NCI-H345 (cell line): Measurements from ENCODE around the gene NRXN3.
"Not testable (repeated sequence)": the region's sequence is repeated elsewhere in the genome, so short reads cannot be mapped to it uniquely, and the experiment has no call there.

Experiments
- DNase-seq: peaks from one replicate; lab custom pipeline; 2025; lab: John Stamatoyannopoulos, UW

The NRXN3 gene

DNA sequence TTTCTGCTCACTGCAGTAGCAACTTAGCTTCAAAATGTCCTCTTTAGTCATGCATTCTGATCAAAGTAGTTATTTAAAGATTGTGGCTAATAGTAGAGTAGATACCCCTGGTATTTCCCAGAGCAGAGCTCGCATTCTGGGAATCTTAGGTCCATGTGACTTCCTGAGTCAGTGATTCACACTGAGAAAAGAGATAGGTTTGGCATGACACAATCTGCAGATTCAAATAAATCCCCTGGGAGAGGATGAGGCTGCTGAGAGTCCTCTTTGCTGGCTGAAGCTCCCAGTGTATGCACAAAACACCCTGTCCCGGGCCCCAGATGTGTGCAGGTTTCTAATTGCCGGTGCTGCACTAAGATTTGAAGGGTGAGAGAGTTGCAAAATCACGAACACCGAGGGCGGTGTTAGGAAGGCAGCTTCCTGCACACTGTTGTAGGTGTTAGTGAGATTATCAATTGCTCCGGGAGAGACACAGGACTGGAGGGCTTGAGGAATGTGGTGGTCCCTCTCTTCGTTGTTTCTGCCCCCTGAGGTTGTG lies 233.2 kb downstream of the NRXN3 start:
- DNase-seq = no peak

GRCh38 chr14:78405079-78405856 lies 235.1 kb downstream of the NRXN3 start:
- peak; percentile 62 for DNase-seq

- no peak for DNase-seq
Measured at GRCh38 chr14:78412475-78412874, 242.3 kb downstream of the NRXN3 start.

- DNase-seq = no peak
Measured at GRCh38 chr14:78414172-78414571, 244.0 kb downstream of the NRXN3 start.

DNA sequence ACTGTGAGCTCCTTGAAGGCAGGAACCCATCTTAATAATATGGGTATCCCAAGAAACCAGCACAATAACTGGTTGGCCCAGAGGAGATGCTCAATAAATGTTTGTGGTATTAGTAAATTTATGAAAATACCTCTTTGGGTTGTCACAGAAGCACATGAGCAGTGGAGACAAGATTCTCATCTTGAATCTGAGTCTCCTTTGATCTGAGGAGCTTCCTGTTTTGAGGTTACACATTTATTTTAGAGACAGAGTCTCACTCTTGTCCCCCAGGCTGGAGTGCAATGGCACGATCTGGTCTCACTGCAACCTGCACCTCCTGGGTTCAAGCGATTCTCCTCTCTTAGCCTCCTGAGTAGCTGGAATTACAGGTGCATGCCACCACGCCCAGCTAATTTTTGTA lies 247.4 kb downstream of the NRXN3 start:
- no peak for DNase-seq

DNA sequence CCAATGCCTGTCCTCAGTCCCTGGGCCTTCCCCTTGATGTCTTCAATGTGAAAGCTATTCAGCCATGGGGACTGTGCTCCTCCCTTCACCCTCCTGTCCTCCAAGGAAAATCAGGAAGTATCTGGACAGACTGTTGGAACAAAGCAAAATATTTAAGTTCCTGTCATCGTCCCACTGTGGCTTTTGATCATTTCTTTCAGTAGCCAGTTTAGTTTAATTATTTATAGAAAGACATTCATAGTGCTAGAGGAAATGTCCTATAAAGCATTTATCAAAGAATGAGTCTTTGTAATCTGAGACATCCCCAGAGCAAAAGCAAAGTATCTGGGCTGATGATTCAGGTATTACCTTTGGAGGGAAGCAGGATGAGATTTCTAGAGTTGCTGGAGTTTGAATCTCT lies 254.1 kb downstream of the NRXN3 start:
- no peak for DNase-seq

GRCh38 chr14:78425330-78425729 lies 255.2 kb downstream of the NRXN3 start:
- no peak for DNase-seq

- no peak for DNase-seq
Measured at GRCh38 chr14:78425782-78426181, 255.6 kb downstream of the NRXN3 start.

- no peak for DNase-seq
Measured at GRCh38 chr14:78432046-78432445, 261.9 kb downstream of the NRXN3 start.

DNA sequence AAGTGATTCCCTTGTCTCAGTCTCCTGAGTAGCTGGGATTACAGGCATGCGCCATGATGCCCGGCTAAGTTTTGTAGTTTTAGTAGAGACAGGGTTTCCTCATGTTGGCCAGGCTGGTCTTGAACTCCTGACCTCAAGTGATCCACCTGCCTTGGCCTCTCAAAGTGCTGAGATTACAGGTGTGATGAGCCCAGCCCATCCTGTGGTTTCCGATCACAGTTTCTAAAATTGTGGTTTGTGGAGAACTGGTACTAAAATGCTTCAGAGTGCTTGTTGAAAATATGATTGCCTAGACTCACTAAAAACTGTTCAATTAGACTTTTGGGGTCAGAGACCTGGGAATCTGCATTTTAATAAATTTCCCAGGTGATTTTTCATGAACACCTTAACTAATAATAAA lies 267.3 kb downstream of the NRXN3 start:
- DNase-seq = not testable (repeated sequence)

GRCh38 chr14:78440356-78440894 lies 270.3 kb downstream of the NRXN3 start:
- no peak for DNase-seq

DNA sequence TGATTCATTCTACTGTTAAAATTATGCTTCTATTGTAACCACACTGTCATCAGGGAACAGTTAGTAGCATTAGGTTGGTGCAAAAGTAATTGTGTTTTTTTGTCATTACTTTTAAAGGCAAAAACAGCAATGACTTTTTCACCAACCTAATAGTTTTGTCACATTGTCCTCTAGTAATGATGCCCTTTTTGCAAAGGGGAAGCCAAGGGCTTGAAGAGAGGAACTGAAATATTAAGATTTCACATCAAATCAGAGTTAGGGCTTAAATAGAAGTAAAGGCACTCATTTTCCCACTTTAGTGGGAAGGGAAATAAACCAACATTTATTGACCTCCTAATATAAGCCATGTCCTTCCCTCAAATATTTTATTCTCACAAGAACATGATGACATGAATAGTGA lies 273.7 kb downstream of the NRXN3 start:
- DNase-seq = no peak

DNA sequence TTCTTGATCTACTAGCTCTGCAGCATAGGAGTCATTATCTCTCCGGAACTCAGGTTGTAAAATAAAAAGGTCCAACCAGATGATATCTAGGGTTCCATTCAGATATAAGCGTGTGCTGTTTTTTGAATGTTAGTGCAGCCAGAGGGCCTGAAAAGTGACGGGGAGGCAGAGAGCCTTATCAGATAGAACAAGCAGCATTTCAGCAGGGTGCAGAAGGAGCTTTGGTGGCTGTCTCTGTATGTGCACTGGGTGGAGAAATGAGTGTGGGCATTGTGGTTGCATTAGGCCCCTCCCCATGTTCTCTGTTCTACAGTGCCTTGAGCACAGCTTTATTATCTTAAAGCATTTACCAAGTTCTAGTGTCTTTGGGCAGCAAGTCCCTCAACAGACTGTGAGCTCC lies 275.1 kb downstream of the NRXN3 start:
- no peak for DNase-seq

DNA sequence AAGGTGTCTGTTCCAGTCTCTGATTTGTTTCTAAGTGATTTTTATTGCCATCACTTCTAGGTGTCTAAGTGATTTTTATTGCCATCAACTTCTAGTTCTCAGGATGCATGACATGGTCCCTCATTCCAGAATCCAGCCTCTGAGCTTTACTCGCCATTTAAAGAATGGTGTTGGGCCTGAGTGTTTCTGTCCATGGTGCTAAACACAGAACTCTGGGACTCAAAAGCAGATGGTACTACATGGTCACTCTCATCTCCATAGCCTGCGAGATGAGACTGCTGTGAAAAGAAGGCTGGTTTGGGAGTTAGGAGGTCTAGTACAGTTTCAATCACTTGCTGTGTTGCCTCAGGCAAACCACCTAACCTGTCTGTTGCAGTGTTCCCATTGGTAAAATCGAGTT lies 276.6 kb downstream of the NRXN3 start:
- DNase-seq = no peak

DNA sequence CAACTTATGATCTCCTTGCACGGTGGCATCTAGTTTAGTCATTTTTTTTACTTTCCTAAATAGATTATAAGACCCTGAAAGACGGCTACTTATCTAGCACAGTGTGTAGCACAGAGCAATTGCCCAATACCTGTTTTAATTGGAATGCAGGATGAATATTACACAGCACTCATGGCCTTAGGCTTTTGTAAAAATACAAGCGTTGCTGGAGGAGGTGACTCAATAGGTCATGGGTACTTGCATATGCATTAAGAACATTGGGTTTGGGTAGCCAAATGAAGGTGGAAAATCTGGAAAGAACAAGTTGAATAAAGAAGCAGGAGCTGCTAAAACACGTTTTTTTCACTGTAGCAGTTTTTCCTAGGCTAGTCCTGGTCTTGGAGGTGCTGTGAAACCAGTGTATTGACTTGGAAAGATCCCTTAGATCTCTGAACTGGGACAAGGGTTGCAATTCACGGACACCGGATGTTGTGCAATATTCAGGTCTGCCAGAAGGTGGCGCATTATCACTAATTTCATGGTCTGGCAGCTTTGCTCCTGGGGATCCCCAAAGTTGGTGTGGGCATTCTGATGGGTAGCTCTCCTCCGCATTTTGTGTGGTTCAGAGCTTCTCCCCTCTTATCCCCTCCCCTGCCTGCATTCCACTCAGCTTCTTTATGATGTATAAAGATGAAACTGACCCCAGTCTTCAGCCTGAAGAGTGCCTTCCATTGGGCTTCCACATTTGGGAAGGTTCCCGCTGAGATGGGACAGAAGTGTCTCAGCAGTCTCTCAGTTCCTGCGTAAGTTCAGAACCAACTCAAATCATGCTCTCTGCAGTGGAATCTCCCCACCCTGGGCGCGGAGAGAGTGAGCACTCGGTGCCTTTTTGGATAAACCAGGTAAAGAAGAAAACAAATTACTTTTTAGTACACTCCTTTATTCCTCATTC lies 278.3 kb downstream of the NRXN3 start:
- DNase-seq = peak; percentile 59

GRCh38 chr14:78450669-78451318 lies 280.6 kb downstream of the NRXN3 start:
- no peak for DNase-seq

GRCh38 chr14:78451319-78451695 lies 281.1 kb downstream of the NRXN3 start:
- DNase-seq = no peak

GRCh38 chr14:78455896-78456435 lies 285.8 kb downstream of the NRXN3 start:
- DNase-seq = no peak

DNA sequence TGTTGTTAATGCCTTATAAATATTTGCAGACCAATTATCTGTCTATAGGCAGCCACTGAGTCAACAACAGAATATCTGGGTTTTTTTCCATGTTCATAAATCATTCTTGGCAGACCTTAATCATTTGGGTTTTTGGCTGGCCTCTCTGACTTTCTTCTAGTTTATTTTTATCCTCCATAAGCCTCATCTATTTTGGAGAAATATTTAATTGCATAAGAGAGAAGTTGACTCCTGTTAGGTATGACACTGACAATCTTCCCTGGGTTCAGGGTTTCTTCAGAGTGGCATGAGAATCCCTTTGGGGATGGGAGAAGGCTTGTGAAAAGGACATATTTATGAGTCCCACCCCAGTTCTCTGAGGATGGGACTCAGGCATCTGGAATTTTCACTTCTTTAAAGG lies 299.8 kb downstream of the NRXN3 start:
- no peak for DNase-seq

DNA sequence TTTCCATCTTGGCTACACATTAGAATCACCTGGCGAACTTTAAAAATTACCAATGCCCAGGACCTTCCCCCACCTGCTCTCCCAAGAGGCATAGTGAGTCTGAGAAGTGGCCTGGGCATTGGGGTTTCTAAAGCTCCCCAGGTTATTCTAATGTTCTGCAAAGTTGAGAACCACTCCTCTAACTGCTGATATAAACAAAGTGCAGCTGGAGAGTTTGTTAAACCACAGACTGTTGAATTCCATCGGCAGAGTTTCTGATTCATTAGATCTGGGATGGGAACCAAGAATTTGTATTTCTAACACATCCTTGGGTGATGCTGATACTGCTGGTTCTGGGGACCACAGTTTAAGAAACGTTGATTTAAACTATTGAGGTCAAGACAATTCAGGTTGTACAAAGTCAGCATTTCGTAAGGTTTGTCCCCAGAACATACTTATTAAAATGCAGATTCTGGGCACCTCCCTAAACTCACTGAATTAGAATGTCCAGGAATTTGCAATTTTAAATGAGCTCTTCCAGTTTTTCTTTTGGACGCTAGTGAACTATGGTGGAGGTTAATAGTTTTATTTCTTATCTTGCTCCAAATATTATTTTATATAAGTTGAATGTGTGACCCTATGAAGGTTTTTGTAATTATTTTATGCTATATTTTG lies 309.1 kb downstream of the NRXN3 start:
- DNase-seq = no peak

DNA sequence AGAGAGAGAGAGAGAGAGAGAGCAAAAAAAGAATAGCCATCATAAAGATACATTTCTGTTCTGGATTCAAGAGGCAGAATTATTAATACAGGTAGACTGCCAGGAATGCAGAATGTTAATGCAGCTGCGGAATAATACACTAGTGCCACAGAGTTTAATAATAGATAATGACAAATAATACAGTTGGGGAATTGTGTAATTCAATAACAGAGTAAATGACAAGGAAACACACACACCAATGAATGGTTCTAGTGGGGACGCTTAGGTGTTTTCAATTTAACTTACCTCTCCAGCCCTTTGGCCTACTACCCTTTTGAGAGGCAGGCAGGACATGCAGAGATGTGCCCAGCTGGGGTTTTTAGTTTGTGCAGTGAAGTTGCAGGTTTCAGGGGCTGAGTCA lies 313.9 kb downstream of the NRXN3 start:
- DNase-seq = no peak
